HL-60/S4 (cell line): ENCODE results near the gene WDHD1.
"Not testable (repeated sequence)": the region's sequence is repeated elsewhere in the genome, so short reads cannot be mapped to it uniquely, and the experiment has no call there.

Source experiments
- in situ Hi-C: fragments of 300-500 bp; cut with MboI; formaldehyde crosslinking; loops from 2 replicates; pipeline ENCODE4 v1.14.3; 2022; ENCODE audit warnings: low sequenced_read_pairs

Gene WDHD1

DNA sequence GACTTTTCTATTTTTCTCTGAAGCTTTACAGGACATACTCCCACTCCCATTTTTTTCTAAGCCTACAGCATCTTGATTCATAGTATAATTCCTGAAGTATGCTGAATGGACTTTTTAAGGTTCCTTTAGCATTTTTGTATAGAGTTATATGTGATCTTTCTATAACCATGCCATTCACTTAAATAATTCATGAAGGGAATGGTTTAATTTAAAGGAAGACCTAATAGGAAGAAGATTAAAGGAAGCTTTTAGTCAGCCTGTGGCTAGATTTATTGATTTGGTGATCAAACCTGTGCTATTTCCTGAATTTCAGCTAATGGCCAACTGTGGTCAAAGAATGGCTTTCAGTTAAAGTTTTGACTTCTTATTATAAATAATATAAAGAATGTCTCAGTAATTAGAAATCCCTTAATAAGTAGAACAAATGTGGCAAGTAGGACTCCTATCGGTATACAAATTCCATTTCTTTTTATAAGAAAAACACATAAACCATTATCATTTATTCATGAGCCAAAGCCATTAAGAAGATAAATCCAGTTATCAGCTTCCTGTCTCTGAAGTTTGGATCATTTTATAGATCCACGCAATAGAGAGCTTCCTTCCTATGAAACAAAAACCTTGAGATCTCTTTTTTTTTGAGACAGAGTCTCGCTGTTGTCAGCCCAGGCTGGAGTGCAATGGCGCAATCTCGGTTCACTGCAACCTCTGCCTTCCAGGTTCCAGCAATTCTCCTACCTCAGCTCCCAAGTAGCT lies 20.6 kb upstream of the WDHD1 start:
- in situ Hi-C loops, result no loop called here

DNA sequence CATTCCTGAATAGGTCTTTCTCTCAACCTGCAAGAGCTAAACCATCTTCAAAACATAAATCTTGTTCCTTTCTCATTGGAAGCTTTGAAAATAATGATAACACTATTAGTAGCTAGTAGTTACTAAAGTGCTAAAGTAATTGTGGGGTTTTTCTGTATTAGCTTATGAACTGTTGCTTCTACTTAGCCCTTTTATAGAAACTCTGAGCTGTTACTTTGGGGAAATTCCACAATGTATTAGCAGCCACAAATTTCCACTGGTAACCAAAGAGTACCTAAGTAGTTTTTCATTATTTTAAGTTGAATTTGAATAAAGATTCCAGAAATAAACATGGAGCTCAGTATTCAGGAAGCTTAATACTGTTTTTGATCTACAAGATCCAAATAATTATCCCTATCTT lies 18.2 kb upstream of the WDHD1 start:
- in situ Hi-C loops, result no loop called here

DNA sequence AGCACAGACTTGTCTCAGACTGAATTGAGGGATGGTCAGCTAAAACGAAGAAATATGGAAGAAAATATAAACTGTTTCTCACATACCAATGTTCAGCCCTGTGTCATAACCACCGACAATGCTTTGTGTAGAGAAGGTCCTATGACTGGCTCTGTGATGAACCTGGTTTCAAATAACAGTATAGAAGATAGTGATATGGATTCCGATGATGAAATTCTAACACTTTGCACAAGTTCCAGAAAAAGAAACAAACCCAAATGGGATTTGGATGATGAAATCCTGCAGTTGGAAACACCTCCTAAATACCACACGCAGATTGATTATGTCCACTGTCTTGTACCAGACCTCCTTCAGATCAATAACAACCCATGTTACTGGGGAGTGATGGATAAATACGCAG lies 16.6 kb upstream of the WDHD1 start:
- in situ Hi-C loops, result no loop called here

GRCh38 chr14:55038708-55039107 lies 11.8 kb upstream of the WDHD1 start:
- in situ Hi-C loops, result no loop called here

GRCh38 chr14:55037995-55038394 lies 11.1 kb upstream of the WDHD1 start:
- in situ Hi-C loops, result not testable (repeated sequence)

DNA sequence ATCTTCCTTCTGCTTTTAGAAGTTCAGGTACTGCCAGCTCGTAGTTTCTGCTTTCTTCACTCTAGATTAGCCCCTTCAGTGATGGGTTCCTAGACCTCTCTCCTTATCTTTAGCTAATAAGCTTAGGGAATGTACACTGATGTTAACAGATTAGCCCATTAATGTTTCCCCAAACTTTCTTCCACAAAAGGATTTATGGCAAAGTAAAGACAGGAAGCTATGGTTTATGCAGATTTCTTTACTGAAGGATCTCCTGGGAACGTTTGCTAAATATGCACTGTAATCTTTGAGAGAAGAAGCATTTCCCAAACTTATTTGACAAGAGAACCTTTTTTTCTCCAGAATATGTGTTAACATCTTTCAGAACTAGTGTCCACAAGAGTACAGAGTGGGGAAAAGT lies 4.3 kb upstream of the WDHD1 start:
- in situ Hi-C loops, result no loop called here

DNA sequence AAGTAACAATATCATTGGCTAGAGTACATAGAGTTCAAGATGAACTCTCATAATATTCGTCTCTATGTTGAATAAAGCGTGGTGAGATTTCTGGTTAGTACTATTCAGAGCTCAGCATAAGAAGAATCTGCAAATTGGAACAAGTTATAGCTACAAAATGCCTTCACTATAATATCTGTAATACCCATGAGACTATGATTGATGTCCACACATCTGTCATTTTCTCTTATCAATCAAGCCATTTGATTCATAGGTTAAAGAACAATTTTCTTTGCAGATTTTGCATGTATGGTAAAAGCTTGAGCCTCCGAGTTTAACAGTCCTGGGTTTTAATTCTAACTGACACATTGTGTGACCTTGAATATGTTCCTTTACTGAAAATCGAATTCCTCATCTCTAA lies 1.6 kb upstream of the WDHD1 start:
- in situ Hi-C loops, result no loop called here

- in situ Hi-C loops, result no loop called here
Measured at GRCh38 chr14:55028066-55028465, 1.2 kb upstream of the WDHD1 start.

GRCh38 chr14:55026441-55026792 lies 482 bp downstream of the WDHD1 start:
- in situ Hi-C loops, result no loop called here

DNA sequence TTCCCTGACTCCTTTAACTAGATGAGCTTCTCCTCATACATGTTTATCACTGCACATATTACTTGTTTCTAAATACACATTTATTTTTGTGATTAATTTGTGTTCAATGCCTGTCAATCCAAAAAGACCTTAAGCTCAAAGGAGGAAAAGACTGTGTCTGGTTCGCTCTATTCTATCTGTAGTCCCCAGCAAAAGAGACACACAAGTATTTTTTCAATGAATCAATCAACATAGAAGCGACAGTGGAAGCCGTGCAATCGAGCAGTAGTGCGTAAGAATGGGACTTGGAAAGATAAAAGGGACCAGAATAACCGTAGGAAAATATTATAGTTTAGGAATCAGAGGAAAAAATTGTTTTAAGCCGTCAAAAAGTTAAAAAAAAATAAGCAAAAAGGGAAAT lies 951 bp downstream of the WDHD1 start:
- in situ Hi-C loops, result no loop called here

- in situ Hi-C loops, result not testable (repeated sequence)
Measured at GRCh38 chr14:55024365-55024764, 2.5 kb downstream of the WDHD1 start.

GRCh38 chr14:55019968-55020554 lies 6.8 kb downstream of the WDHD1 start:
- in situ Hi-C loops, result no loop called here

DNA sequence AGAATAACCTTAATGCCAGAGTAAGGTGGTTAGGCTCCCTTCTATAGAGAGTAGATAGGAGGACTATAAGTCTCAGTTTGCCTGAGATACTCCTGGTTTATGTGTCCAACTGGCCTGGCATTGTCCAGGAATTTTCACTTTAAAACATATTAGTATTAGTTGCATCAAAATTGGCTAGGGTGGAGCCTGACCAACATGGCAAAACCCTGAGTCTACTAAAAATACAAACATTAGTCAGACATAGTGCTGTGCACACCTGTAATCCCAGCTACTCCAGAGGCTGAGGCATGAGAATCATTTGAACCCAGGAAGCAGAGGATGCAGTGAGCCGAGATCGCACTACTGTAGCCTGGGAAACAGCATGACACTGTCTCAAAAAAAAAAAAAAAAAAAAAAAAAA lies 11.9 kb downstream of the WDHD1 start:
- in situ Hi-C loops, result no loop called here

- in situ Hi-C loops, result no loop called here
Measured at GRCh38 chr14:55005071-55005470, 21.8 kb downstream of the WDHD1 start.

- in situ Hi-C loops, result no loop called here
Measured at GRCh38 chr14:55000381-55000780, 26.5 kb downstream of the WDHD1 start.

DNA sequence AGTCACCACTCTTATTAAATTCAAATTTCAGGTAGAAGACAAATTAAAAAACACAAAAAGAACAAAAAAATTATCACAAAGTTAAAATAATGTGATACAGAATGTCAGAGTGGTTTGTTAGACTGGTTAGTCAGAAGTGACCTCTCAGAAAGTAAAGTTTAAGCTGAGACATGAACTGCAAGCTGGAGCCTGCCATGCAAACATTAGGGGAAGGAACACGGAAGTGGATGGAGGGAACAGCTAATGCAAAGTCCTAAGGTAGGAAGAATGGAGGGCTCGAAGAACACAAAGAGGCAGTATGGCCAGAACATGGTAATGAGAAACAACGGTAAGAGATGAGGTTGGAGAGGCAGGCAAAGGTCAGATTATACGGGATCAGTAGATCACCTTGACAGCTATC lies 41.7 kb downstream of the WDHD1 start:
- in situ Hi-C loops, result no loop called here

- in situ Hi-C loops, result no loop called here
Measured at GRCh38 chr14:54981698-54982097, 45.2 kb downstream of the WDHD1 start.

DNA sequence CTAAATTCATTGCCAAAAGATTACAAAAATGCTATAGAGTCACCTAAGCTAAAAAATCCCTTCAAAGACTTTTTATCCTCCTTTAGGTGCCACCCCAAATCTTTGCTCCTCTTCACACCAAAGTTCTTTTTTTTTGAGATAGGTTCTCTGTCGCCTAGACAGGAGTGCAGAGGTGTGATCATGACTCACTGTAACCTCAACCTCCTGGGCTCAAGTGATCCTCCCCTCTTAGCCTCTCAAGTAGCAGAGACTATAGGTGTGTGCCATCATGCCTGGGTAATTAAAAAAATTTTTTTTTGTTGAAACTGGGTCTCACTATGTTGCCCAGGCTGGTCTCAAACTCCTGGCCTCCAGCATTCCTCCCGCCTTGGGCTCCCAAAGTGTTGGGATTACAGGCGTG lies 47.9 kb downstream of the WDHD1 start:
- in situ Hi-C loops, result no loop called here

GRCh38 chr14:54976316-54976715 lies 50.6 kb downstream of the WDHD1 start:
- in situ Hi-C loops, result no loop called here

- in situ Hi-C loops, result no loop called here
Measured at GRCh38 chr14:54975856-54976255, 51.0 kb downstream of the WDHD1 start.

- in situ Hi-C loops, result no loop called here
Measured at GRCh38 chr14:54974788-54975414, 52.0 kb downstream of the WDHD1 start.

DNA sequence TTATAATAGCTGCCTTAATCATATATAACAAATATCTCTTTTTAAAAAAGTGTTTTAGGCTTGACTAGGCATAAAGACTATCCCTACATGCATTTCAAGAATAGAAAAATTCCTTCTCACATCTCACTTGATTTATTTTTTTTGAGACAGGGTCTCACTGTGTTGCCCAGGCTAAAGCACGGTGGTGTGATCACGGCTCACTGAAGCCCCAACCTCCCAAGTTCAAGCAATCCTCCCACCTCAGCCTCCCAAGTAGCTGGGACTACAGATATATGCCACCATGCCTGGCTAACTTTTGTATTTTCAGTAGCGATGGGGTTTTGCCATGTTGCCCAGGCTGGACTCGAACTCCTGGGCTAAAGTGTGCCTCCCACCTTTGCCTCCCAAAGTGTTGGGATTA lies 59.4 kb downstream of the WDHD1 start:
- in situ Hi-C loops, result no loop called here
